GM12865 (cell line): ENCODE results near the gene SLC6A18.

ENCODE experiments used
- DNase-seq: peaks from one replicate; pipeline ENCODE4 v3.0.0; 2010; ENCODE audit warnings: low read depth
- H3K4me3 ChIP-seq: 2 replicates; pipeline ENCODE4 v1.5.1; 2011; ENCODE audit warnings: mild to moderate bottlenecking, low read depth, low read length, control low read depth
- CTCF ChIP-seq: IDR thresholded peaks from 2 replicates; pipeline ENCODE4 v1.5.1; 2011; ENCODE audit warnings: low read length, control low read depth, low read depth, inconsistent platforms; ENCODE audit not compliant: insufficient read depth; ENCODE audit errors: missing control alignments

Gene SLC6A18

GRCh38 chr5:1202026-1202797 lies 23.0 kb upstream of the SLC6A18 start:
- no peak for TF ChIP-seq CTCF
- no peak overlapping the region for H3K4me3 ChIP-seq
- DNase-seq = no peak

GRCh38 chr5:1202798-1203185 lies 22.4 kb upstream of the SLC6A18 start:
- no peak for DNase-seq
- TF ChIP-seq CTCF = no peak
- H3K4me3 ChIP-seq = no peak overlapping the region

- no peak overlapping the region for H3K4me3 ChIP-seq
- no peak for DNase-seq
- no peak for TF ChIP-seq CTCF
Measured at GRCh38 chr5:1203311-1203967, 21.7 kb upstream of the SLC6A18 start.

- TF ChIP-seq CTCF = no peak
- H3K4me3 ChIP-seq = no peak overlapping the region
- DNase-seq = no peak
Measured at GRCh38 chr5:1203968-1204692, 21.1 kb upstream of the SLC6A18 start.

GRCh38 chr5:1204693-1205242 lies 20.4 kb upstream of the SLC6A18 start:
- DNase-seq = no peak
- H3K4me3 ChIP-seq = no peak overlapping the region
- no peak for TF ChIP-seq CTCF

GRCh38 chr5:1205255-1206180 lies 19.7 kb upstream of the SLC6A18 start:
- H3K4me3 ChIP-seq = no peak overlapping the region
- no peak for DNase-seq
- TF ChIP-seq CTCF = no peak
